ENCODE data around the gene PARD3B.

Gene PARD3B

DNA sequence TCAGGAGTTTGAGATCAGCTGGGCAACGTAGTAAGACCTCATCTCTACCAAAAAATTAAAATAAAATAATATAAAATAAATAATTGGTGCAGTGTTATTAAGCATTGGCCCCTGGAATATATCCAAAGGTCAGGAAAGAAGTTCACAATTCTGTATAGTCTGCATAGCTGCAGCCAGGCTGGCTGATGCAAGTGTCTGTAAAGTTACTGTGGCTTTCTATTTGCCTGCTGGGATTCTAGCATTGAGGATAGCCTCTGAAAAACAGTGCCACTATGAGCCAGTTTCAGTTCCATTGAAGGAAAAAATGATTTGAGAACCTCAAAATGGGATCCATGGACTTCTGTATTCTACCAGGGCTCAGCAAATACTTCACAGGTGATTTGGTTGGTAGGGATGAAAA is 208.6 kb downstream of the PARD3B start:
- Histone ChIP-seq H3K4me3 (replicated peaks; ENCODE audit: insufficient read depth, low read length) (no peak overlapping the region), H3K27ac (replicated peaks) (no peak overlapping the region), H3K27me3 (ENCODE audit: insufficient read depth, poor library complexity, severe bottlenecking) (no peaks in the 10 kb centered on the region)
- TF ChIP-seq POLR2AphosphoS5 (IDR thresholded peaks at IDR 0.05; ENCODE audit: low read depth) (no peak), CTCF (IDR thresholded peaks at IDR 0.05; ENCODE audit: insufficient read depth, low read length) (no peak), GABPA (IDR thresholded peaks at IDR 0.05; ENCODE audit: low read depth) (no peak), SPI1 (IDR thresholded peaks at IDR 0.05; ENCODE audit: borderline replicate concordance, low read depth) (no peak)
- TF ChIP-seq, protein P1, sequence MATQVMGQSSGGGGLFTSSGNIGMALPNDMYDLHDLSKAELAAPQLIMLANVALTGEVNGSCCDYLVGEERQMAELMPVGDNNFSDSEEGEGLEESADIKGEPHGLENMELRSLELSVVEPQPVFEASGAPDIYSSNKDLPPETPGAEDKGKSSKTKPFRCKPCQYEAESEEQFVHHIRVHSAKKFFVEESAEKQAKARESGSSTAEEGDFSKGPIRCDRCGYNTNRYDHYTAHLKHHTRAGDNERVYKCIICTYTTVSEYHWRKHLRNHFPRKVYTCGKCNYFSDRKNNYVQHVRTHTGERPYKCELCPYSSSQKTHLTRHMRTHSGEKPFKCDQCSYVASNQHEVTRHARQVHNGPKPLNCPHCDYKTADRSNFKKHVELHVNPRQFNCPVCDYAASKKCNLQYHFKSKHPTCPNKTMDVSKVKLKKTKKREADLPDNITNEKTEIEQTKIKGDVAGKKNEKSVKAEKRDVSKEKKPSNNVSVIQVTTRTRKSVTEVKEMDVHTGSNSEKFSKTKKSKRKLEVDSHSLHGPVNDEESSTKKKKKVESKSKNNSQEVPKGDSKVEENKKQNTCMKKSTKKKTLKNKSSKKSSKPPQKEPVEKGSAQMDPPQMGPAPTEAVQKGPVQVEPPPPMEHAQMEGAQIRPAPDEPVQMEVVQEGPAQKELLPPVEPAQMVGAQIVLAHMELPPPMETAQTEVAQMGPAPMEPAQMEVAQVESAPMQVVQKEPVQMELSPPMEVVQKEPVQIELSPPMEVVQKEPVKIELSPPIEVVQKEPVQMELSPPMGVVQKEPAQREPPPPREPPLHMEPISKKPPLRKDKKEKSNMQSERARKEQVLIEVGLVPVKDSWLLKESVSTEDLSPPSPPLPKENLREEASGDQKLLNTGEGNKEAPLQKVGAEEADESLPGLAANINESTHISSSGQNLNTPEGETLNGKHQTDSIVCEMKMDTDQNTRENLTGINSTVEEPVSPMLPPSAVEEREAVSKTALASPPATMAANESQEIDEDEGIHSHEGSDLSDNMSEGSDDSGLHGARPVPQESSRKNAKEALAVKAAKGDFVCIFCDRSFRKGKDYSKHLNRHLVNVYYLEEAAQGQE (IDR thresholded peaks at IDR 0.05; ENCODE audit: insufficient replicate concordance, low read depth): no peak
- DNase-seq (ENCODE audit: low read depth in 1 of 2, low spot score in 1 of 2): no peak

DNA sequence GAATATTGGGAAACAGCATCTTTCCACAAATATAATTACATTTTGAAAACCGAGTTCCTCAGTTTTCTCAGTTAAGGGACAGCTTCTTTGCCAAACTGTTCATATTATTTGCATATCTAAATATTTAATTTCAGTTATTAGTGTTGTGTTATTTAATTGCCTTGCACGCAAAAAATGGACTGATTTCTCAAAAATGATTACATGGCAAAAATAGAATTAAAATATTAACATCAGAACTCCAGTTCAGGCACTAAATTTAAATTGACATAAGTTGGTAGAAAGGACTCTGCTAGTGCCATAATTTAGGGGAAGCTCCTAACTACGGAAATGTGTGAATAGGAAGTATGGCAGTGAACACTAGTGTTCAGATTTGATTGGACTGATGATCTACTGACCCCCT is 209.6 kb downstream of the PARD3B start:
- no peak for TF ChIP-seq CTCF (IDR thresholded peaks at IDR 0.05; ENCODE audit: insufficient read depth, low read length)
- TF ChIP-seq POLR2AphosphoS5 (IDR thresholded peaks at IDR 0.05; ENCODE audit: low read depth): no peak
- TF ChIP-seq, protein P1 (IDR thresholded peaks at IDR 0.05; ENCODE audit: insufficient replicate concordance, low read depth): no peak
- TF ChIP-seq GABPA (IDR thresholded peaks at IDR 0.05; ENCODE audit: low read depth): no peak
- TF ChIP-seq SPI1 (IDR thresholded peaks at IDR 0.05; ENCODE audit: borderline replicate concordance, low read depth): no peak
- no peaks in the 10 kb centered on the region for H3K27me3 ChIP-seq (ENCODE audit: insufficient read depth, poor library complexity, severe bottlenecking)
- DNase-seq (ENCODE audit: low read depth in 1 of 2, low spot score in 1 of 2): no peak
- no peak overlapping the region for H3K27ac ChIP-seq (replicated peaks)
- H3K4me3 ChIP-seq (replicated peaks; ENCODE audit: insufficient read depth, low read length): no peak overlapping the region

DNA sequence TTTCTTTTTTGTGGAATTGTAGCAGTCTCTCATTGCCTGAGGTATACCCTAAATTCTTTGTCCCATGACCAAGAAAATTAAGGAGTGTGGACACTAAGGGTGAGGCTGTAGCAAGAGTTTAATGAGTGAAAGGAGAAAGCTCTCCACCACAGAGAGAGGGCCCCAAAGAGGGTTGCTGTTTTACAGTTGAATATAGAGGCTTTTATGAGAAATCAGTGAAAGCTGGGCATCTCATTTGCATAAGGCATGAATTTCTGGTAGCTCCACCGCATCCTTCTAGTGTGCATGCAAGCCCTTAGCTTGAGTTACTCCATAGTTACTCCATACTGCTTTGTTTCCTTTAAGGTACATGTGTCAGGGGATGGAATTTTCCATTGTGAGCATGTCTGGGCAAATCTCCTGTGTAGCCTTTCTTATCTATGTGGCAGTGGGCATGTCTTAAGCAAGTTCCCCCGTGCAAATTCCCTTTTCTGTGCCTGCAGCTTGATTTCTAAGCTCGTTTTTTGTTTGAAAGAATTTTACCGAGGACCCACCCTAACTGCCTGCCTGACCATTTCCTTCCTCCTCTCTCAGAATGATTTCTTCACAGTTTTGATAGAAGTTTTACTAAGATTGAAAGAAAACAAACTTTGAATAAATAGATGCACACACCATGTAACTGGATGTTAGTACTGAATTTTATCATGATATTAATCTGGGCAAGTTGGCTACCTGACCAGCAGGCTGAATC is 218.9 kb downstream of the PARD3B start:
- DNase-seq (ENCODE audit: low read depth in 1 of 2, low spot score in 1 of 2): no peak
- no peak for TF ChIP-seq POLR2AphosphoS5 (IDR thresholded peaks at IDR 0.05; ENCODE audit: low read depth)
- TF ChIP-seq, protein P1 (IDR thresholded peaks at IDR 0.05; ENCODE audit: insufficient replicate concordance, low read depth): no peak
- no peak for TF ChIP-seq SPI1 (IDR thresholded peaks at IDR 0.05; ENCODE audit: borderline replicate concordance, low read depth)
- TF ChIP-seq GABPA (IDR thresholded peaks at IDR 0.05; ENCODE audit: low read depth): no peak
- no peak for TF ChIP-seq CTCF (IDR thresholded peaks at IDR 0.05; ENCODE audit: insufficient read depth, low read length)
- no peaks in the 10 kb centered on the region for H3K27me3 ChIP-seq (ENCODE audit: insufficient read depth, poor library complexity, severe bottlenecking)
- H3K27ac ChIP-seq (replicated peaks): no peak overlapping the region
- H3K4me3 ChIP-seq (replicated peaks; ENCODE audit: insufficient read depth, low read length): no peak overlapping the region
